Activated CD8-positive, alpha-beta T cell treated with anti-CD3 and anti-CD28 coated beads for 36 hours (primary cell): ENCODE results near the gene CYP2B6. TPM values are rescaled to one million over a fixed set of nuclear protein-coding genes. Genes with fewer than 3 reads are reported as not detected.

Source experiments
- ATAC-seq: fragments of 200-7000 bp; cut with Tn5 transposase; one replicate; pipeline ENCODE4 v1.10.0; 2021; ENCODE audit warnings: mild to moderate bottlenecking, moderate library complexity
- CTCF ChIA-PET: fragments of 350-600 bp; sonication (Branson Sonifier 250); formaldehyde crosslinking; loops from one replicate; lab custom pipeline; 2021; ENCODE audit warnings: antibody characterized with exemption; lab: Charles Lee
- POLR2A ChIA-PET: fragments of 350-600 bp; sonication (Branson Sonifier 250); formaldehyde crosslinking; loops from one replicate; lab custom pipeline; 2021; ENCODE audit warnings: antibody characterized with exemption; lab: Charles Lee
- DNase-seq: peaks from one replicate; pipeline ENCODE4 v3.0.0-alpha.2; 2020
- H3K27ac Mint-ChIP-seq: one replicate; pipeline ENCODE4 v1.8.0; 2021; ENCODE audit warnings: mild to moderate bottlenecking, mixed read lengths
- H3K27me3 Mint-ChIP-seq: one replicate; pipeline ENCODE4 v1.8.0; 2021; ENCODE audit warnings: mixed read lengths
- H3K36me3 Mint-ChIP-seq: one replicate; pipeline ENCODE4 v1.8.0; 2021; ENCODE audit warnings: low read depth, mixed read lengths
- H3K4me1 Mint-ChIP-seq: one replicate; pipeline ENCODE4 v1.8.0; 2021; ENCODE audit warnings: low read depth, mixed read lengths
- H3K4me3 Mint-ChIP-seq: one replicate; pipeline ENCODE4 v1.8.0; 2021; ENCODE audit warnings: mild to moderate bottlenecking, moderate library complexity, mixed read lengths
- H3K9me3 Mint-ChIP-seq: one replicate; pipeline ENCODE4 v1.8.0; 2021; ENCODE audit warnings: mixed read lengths
- intact Hi-C: fragments of 100-400 bp; cut with micrococcal nuclease; formaldehyde crosslinking; loops from one replicate; pipeline ENCODE4 v1.10.0; 2022
- total RNA-seq, 2 experiments: library from RNA; stranded (reverse); gene quantifications; one replicate each; pipeline ENCODE4 v1.2.3, GENCODE V29; 2021
- TF ChIP-seq, protein P1 (sequence below): fragments of 200-600 bp; IDR thresholded peaks from one replicate; pipeline ENCODE4 v1.8.0; 2022; ENCODE audit warnings: antibody characterized with exemption, mild to moderate bottlenecking

The CYP2B6 gene
- total RNA-seq, 2 experiments from 2014 or later, result not detected

DNA sequence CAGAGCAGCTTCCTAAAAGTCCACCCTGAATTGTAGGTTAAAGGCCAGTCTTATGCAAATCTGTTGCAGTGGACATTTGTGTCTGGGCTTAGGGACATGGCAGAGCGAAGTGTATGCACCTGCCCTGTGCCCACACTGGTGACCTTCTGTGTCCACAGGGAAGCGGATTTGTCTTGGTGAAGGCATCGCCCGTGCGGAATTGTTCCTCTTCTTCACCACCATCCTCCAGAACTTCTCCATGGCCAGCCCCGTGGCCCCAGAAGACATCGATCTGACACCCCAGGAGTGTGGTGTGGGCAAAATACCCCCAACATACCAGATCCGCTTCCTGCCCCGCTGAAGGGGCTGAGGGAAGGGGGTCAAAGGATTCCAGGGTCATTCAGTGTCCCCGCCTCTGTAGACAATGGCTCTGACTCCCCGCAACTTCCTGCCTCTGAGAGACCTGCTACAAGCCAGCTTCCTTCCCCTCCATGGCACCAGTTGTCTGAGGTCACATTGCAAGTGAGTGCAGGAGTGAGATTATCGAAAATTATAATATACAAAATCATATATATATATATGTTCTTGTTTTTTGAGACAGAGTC is 25.5 kb downstream of the CYP2B6 start:
- DNase-seq (no peak), ATAC-seq (no peak)
- ChIA-PET CTCF (interaction anchor here (0.8 kb wide), 1 partner anchor 24 kb away, joined by 3 read pairs; no protein-coding TSS in a partner anchor), POLR2A (interaction anchor here (1.8 kb wide), 1 partner anchor 11 kb away, joined by 4 read pairs; no protein-coding TSS in a partner anchor)
- intact Hi-C loops, result no loop called here
- Mint-ChIP-seq H3K4me3 (no peak overlapping the region), H3K27ac (no peak overlapping the region), H3K36me3 (no peaks in the 10 kb centered on the region), H3K9me3 (no peaks in the 10 kb centered on the region), H3K4me1 (no peaks in the 10 kb centered on the region), H3K27me3 (peaks cover 19% of the 10 kb centered on the region)
- TF ChIP-seq, protein P1, sequence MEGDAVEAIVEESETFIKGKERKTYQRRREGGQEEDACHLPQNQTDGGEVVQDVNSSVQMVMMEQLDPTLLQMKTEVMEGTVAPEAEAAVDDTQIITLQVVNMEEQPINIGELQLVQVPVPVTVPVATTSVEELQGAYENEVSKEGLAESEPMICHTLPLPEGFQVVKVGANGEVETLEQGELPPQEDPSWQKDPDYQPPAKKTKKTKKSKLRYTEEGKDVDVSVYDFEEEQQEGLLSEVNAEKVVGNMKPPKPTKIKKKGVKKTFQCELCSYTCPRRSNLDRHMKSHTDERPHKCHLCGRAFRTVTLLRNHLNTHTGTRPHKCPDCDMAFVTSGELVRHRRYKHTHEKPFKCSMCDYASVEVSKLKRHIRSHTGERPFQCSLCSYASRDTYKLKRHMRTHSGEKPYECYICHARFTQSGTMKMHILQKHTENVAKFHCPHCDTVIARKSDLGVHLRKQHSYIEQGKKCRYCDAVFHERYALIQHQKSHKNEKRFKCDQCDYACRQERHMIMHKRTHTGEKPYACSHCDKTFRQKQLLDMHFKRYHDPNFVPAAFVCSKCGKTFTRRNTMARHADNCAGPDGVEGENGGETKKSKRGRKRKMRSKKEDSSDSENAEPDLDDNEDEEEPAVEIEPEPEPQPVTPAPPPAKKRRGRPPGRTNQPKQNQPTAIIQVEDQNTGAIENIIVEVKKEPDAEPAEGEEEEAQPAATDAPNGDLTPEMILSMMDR, result no peak

DNA sequence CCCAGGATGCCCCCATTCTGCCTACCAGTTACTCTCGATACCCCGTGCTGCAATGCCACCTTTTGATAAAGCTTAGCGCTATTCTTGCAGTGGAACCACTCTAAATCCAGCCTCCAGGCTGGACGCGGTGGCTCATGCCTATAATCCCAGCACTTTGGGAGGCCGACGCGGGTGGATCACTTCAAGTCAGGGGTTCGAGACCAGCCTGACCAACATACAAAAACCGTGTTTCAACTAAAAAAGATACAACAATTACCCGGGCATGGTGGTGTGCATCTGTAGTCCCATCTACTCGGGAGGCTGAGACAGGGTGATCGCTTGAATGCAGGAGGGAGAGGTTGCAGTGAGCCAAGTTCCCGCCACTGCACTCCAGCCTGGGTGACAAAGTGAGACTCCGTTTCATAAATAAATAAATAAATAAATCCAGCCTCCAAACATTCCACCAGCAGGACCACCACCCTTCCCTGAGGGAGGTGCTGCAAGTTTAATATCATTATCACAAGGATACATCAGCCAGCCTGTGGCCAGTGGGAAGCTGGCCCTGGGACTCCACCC is 27.7 kb downstream of the CYP2B6 start:
- POLR2A ChIA-PET, result no interaction called here
- no peak overlapping the region for H3K4me3 Mint-ChIP-seq

DNA sequence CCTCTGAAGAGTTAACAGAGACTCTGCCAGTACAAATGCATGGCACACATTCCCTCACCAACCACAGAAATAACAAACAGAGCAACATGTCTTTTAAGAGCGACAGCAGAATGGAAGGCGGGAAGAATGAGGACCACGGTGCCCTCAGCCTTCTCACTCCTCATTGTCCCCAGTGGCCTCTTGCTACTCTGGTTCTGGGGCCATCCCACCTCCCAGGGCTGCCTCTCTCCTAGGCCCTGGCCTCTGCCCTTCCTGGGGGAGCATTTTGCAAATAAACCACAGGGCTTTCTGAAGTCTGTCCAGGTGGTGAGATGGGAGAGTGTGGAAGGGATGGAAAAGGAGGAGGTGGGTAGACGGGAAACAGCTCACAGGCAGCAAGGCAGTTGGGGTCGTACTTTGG is 28.3 kb downstream of the CYP2B6 start:
- Mint-ChIP-seq H3K27me3 (peaks cover 17% of the 10 kb centered on the region), H3K9me3 (no peaks in the 10 kb centered on the region), H3K4me3 (no peak overlapping the region), H3K27ac (no peak overlapping the region), H3K4me1 (no peaks in the 10 kb centered on the region), H3K36me3 (no peaks in the 10 kb centered on the region)
- DNase-seq (no peak), ATAC-seq (no peak)
- intact Hi-C loops, result no loop called here
- CTCF ChIA-PET, result no interaction called here
- POLR2A ChIA-PET, result no interaction called here
- TF ChIP-seq, protein P1, result no peak

More for the DNA sequence above, 27.7 kb downstream of the CYP2B6 start:
- no peaks in the 10 kb centered on the region for H3K36me3 Mint-ChIP-seq
- H3K4me1 Mint-ChIP-seq, result no peaks in the 10 kb centered on the region
- ATAC-seq, result no peak
- H3K27me3 Mint-ChIP-seq, result peaks cover 11% of the 10 kb centered on the region
- CTCF ChIA-PET, result no interaction called here
- H3K27ac Mint-ChIP-seq, result no peak overlapping the region
- no peak for DNase-seq
- intact Hi-C loops, result no loop called here
- TF ChIP-seq, protein P1, result no peak
- H3K9me3 Mint-ChIP-seq, result no peaks in the 10 kb centered on the region

DNA sequence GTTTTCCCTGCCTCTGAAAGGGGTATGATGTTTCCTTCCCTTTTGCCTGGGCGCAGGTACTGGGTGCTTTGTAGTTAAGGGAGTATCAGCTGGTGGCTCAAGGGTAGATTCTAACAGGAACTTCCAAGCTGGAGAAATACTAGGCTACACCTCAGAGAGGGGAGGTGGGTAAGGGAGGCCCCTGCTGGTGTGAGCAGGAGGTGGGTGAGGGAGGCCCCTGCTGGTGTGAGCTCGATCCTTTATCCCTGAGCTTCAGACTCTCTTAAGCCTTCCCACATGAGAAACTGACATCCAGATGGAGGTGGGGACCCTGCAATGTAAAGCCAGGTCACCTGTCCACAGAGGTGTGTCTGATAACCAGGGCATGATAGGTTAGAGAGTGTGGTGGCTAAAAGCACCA is 32.1 kb downstream of the CYP2B6 start:
- Mint-ChIP-seq H3K27me3 (peaks cover 27% of the 10 kb centered on the region), H3K4me1 (no peaks in the 10 kb centered on the region), H3K4me3 (no peak overlapping the region), H3K27ac (no peak overlapping the region), H3K9me3 (no peaks in the 10 kb centered on the region), H3K36me3 (no peaks in the 10 kb centered on the region)
- DNase-seq (no peak), ATAC-seq (no peak)
- TF ChIP-seq, protein P1, result no peak
- intact Hi-C loops, result no loop called here
- POLR2A ChIA-PET, result no interaction called here
- CTCF ChIA-PET, result no interaction called here

DNA sequence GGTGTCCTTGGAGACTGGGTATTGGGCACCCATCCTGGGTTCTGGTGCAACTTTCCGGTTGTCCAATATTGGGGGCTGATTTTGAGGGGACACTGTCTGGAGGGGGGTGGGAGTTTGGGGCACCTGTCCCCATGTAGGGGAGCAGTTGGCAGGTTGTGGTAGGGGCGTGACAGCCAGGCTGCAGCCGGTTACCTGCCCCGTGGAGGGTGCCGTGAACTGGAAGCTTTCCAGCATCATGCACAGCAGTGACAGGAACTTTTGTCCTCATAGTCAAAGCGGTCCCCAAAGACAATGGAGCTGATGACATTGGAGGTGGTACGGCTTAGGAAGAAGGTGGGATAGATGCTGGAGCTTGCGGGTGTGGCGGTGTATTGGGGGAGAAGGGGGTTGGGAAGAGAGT is 34.3 kb downstream of the CYP2B6 start:
- Mint-ChIP-seq H3K27ac (no peak overlapping the region), H3K36me3 (no peaks in the 10 kb centered on the region), H3K27me3 (peaks cover 27% of the 10 kb centered on the region), H3K4me1 (no peaks in the 10 kb centered on the region), H3K4me3 (no peak overlapping the region), H3K9me3 (no peaks in the 10 kb centered on the region)
- ChIA-PET CTCF (no interaction called here), POLR2A (no interaction called here)
- ATAC-seq (no peak), DNase-seq (no peak)
- intact Hi-C loops, result no loop called here
- TF ChIP-seq, protein P1, result no peak
